Activated naive CD4-positive, alpha-beta T cell treated with anti-CD3 and anti-CD28 coated beads, Interleukin-2, amount 50 U/mL, for 24 hours (primary cell): Measurements from ENCODE around the gene ZSCAN5C.
"Not testable (repeated sequence)": the region's sequence is repeated elsewhere in the genome, so short reads cannot be mapped to it uniquely, and the experiment has no call there.

Source experiments
- H3K27ac Mint-ChIP-seq: one replicate; pipeline ENCODE4 v1.8.0; 2021; ENCODE audit warnings: mild to moderate bottlenecking, mixed read lengths
- H3K27me3 Mint-ChIP-seq: one replicate; pipeline ENCODE4 v1.8.0; 2021; ENCODE audit warnings: mixed read lengths
- H3K36me3 Mint-ChIP-seq: one replicate; pipeline ENCODE4 v1.8.0; 2021; ENCODE audit warnings: mixed read lengths
- H3K4me1 Mint-ChIP-seq: one replicate; pipeline ENCODE4 v1.8.0; 2021; ENCODE audit warnings: mixed read lengths
- H3K4me3 Mint-ChIP-seq: one replicate; pipeline ENCODE4 v1.8.0; 2021; ENCODE audit warnings: mild to moderate bottlenecking, mixed read lengths
- H3K9me3 Mint-ChIP-seq: one replicate; pipeline ENCODE4 v1.8.0; 2021; ENCODE audit warnings: mixed read lengths

The ZSCAN5C gene

DNA sequence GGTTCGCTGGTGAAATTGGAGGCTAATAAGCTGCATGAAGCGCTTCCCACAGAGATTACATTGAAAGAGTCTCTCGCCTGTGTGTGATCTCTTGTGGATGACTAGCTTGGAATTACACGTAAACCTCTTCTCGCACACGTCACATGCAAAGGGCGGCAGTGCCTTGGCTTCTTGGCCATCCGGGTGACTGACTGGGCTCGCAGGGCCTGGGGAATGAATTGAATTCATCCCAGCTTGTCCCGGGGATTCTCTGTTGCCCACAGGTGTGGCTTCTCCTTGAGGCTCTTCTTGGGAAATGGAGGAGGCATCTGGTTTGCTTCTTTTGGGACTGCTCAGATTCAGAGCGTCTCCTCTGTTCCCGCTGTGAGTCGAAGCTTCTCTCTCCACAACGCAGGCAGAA is 19.8 kb downstream of the ZSCAN5C start:
- no peak overlapping the region for H3K27ac Mint-ChIP-seq
- no peaks in the 10 kb centered on the region for H3K9me3 Mint-ChIP-seq
- peaks cover 10% of the 10 kb centered on the region for H3K27me3 Mint-ChIP-seq
- no peak overlapping the region for H3K4me3 Mint-ChIP-seq
- peaks cover 5% of the 10 kb centered on the region for H3K36me3 Mint-ChIP-seq
- peaks cover 3% of the 10 kb centered on the region for H3K4me1 Mint-ChIP-seq

DNA sequence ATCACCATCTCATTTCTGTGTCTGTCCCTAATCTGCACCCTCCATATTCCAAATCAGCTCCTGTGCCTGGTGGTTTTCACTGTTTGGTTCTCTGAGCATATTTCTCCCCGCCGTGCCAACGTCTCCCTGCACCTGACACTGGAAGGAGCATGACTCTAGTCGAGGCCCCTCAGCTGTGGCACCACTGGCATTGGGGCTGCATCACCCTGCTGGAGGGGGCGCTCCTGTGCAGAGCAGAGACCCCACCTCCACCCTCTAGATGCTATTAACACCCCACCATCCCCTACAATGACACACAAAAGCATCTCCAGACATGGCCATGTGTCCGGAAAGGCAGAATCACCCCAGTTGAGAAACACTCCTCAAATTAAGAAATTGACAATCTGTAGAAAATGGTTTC is 20.8 kb downstream of the ZSCAN5C start:
- no peak overlapping the region for H3K4me3 Mint-ChIP-seq
- H3K9me3 Mint-ChIP-seq, result no peaks in the 10 kb centered on the region
- peaks cover 9% of the 10 kb centered on the region for H3K27me3 Mint-ChIP-seq
- peaks cover 5% of the 10 kb centered on the region for H3K36me3 Mint-ChIP-seq
- peaks cover 2% of the 10 kb centered on the region for H3K4me1 Mint-ChIP-seq
- H3K27ac Mint-ChIP-seq, result no peak overlapping the region

DNA sequence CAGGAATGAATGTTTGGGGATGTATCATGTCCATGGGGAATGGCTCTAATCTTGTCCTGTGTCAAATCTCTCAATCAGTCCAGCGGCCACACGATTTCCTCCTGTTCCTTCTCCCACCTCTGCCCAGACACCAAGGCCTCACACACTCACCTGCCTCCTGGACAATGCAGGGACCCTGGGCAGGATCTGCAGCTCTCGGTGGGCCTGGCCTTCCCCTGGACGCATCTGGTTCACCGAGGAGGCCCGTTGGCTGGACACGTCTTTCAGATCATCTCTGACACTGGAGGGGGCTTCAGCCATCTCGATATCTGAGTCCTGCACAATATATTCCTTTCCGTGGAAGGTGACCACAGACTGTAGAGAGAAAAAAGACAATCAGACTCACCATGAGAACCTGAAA is 21.4 kb downstream of the ZSCAN5C start:
- Mint-ChIP-seq H3K27me3 (peaks cover 6% of the 10 kb centered on the region), H3K4me3 (no peak overlapping the region), H3K27ac (no peak overlapping the region), H3K9me3 (no peaks in the 10 kb centered on the region), H3K36me3 (peaks cover 5% of the 10 kb centered on the region), H3K4me1 (no peaks in the 10 kb centered on the region)

DNA sequence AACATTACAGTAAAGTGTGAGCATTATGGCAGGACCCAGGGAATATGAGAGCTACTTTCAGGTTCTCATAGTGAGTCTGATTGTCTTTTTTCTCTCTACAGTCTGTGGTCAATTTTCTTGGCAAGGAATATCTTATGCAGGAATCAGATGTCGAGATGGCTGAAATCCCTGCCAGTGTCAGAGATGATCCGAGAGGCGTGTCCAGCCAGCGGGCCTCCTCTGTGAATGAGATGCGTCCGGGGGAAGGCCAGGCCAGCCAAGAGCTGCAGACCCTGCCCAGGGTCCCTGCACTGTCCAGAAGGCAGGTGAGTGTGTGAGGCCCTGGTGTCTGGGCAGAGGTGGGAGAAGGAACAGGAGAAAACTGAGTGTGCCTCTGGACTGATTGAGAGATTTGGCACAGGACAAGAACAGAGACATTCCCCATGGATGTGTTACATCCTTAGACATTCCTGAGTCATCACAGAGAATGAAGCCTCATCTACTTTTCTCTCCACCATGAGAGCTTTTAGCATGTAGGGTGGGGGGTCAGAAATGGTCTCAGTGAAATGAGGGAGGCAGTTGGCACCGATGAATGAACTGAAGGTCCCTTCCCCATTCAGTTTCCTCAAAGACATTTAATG is 43.2 kb downstream of the ZSCAN5C start:
- H3K27ac Mint-ChIP-seq, result no peak overlapping the region
- no peak overlapping the region for H3K4me3 Mint-ChIP-seq
- H3K36me3 Mint-ChIP-seq, result no peaks in the 10 kb centered on the region
- H3K9me3 Mint-ChIP-seq, result no peaks in the 10 kb centered on the region
- H3K4me1 Mint-ChIP-seq, result no peaks in the 10 kb centered on the region
- H3K27me3 Mint-ChIP-seq, result no peaks in the 10 kb centered on the region

DNA sequence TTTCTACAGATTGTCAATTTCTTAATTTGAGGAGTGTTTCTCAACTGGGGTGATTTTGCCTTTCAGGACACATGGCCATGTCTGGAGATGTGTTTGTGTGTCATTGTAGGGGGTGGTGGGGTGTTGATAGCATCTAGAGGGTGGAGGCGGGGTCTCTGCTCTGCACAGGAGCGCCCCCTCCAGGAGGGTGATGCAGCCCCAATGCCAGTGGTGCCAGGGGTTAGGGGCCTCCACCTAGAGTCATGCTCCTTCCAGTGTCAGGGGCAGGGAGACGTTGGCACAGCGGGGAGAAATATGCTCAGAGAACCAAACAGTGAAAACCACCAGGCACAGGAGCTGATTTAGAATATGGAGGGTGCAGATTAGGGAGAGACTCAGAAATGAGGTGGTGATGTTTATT is 43.7 kb downstream of the ZSCAN5C start:
- H3K4me1 Mint-ChIP-seq, H3K36me3 Mint-ChIP-seq, H3K27ac Mint-ChIP-seq, H3K27me3 Mint-ChIP-seq, H3K4me3 Mint-ChIP-seq, H3K9me3 Mint-ChIP-seq: not testable (repeated sequence)

DNA sequence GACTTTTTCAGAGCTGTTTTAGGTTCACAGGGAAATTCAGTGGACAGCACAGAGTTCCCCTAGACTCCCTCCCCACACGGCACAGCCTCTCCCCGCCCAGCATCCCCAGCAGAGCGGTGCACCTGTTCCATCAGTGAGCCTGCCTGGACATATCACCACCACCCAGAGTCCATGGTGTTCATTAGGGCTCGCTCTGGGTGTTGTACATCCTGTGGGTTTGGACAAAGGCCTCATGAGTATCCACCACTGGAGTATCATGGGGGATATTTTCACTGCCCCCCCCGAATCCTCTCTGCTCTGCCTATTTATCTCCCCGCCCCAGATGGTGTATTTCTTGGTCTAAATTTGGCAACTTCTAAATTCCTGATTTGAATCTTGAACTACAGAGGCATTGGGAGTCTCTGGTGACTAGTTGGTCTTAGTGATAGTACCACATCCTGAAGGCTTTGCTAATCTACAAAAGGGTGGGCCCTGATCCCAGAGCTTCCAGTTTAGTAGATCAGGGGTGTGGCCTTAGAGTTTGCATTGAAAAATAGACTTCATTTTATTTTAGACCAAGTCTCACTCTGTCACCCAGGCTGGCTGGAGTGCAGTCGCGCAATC is 46.8 kb downstream of the ZSCAN5C start:
- not testable (repeated sequence) for H3K9me3 Mint-ChIP-seq

DNA sequence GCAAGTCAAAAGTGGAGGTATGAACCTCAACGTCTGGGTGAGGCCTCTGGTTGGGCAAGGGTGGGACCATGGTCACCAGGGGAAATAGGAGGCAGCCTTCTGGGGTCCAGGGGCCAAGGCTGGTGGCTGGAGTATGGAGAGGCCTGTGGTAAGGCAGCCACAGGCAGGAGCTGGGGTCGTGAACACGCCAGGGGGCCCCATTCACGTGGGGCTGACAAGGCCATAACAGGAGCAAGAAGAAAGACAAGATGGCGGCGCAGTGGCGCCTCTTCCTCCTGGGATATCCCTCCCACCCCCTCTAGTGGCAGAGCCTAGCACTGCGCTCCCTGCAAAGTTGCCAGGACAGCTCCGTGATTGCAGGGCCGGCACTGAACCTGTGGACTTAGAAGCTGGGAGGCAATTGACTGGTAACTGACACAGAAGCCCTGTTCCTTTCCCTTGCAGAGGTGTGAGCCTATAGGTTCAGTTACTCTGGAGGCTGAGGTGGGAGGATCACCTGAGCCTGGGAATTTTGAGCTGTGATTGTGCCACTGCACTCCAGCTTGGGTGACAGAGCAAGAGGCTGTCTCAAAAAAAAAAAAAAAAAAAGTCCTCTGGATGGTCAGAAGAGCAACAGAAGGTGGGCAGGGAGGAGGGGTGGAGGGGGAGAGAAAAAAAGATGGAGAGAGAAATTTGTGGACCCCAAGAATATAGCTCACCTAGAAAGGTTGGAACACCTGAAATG is 50.8 kb downstream of the ZSCAN5C start:
- no peak overlapping the region for H3K4me3 Mint-ChIP-seq
- no peak overlapping the region for H3K27ac Mint-ChIP-seq
- peaks cover 4% of the 10 kb centered on the region for H3K36me3 Mint-ChIP-seq
- no peaks in the 10 kb centered on the region for H3K9me3 Mint-ChIP-seq
- H3K4me1 Mint-ChIP-seq, result peaks cover 3% of the 10 kb centered on the region
- H3K27me3 Mint-ChIP-seq, result no peaks in the 10 kb centered on the region

More for the DNA sequence above, 46.8 kb downstream of the ZSCAN5C start:
- not testable (repeated sequence) for H3K27ac Mint-ChIP-seq, H3K36me3 Mint-ChIP-seq, H3K4me3 Mint-ChIP-seq, H3K27me3 Mint-ChIP-seq, H3K4me1 Mint-ChIP-seq

DNA sequence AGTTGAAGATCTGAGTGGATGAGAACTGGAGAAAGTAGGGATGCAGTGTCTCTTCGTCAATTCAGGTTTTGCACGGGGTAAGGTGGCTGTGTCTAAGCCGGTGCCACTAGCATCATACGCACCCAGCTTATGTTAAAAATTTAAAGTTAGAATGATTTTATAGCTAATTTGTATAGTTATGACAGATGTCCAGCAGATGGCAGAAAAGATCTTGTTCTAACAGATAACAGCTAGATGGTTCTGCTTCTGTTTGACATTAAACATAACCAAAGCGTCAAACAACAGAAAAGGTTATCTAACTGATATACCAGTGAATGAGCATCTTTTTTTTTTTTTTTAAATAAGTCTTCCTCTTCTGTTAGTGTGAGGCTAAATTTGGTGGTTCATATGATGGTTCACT is 51.7 kb downstream of the ZSCAN5C start:
- H3K27ac Mint-ChIP-seq, result no peak overlapping the region
- peaks cover 3% of the 10 kb centered on the region for H3K4me1 Mint-ChIP-seq
- H3K9me3 Mint-ChIP-seq, result no peaks in the 10 kb centered on the region
- H3K36me3 Mint-ChIP-seq, result peaks cover 4% of the 10 kb centered on the region
- no peaks in the 10 kb centered on the region for H3K27me3 Mint-ChIP-seq
- H3K4me3 Mint-ChIP-seq, result no peak overlapping the region

DNA sequence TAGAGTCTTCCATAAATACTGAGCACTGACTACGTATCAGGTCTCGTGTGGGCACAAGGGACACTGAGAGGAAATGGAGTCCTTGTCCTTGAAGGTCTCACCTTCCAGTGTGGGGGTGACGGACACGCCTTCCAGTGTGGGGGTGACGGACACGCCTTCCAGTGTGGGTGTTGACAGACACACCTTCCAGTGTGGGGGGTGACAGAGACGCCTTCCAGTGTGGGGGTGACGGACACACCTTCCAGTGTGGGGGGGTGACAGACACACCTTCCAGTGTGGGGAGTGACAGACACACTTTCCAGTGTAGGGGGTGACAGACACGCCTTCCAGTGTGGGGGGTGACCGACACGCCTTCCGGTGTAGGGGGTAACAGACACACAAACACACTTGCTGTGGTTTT is 56.2 kb downstream of the ZSCAN5C start:
- no peak overlapping the region for H3K27ac Mint-ChIP-seq
- H3K27me3 Mint-ChIP-seq, result no peaks in the 10 kb centered on the region
- peaks cover 3% of the 10 kb centered on the region for H3K4me1 Mint-ChIP-seq
- H3K36me3 Mint-ChIP-seq, result no peaks in the 10 kb centered on the region
- no peak overlapping the region for H3K4me3 Mint-ChIP-seq
- H3K9me3 Mint-ChIP-seq, result no peaks in the 10 kb centered on the region
